IPS-18a (cell line): ENCODE measurements around the gene CPEB4.
A peak's percentile ranks its signal among the peaks of the same experiment; 100 is the strongest.

Experiments used
- H3K27ac ChIP-seq: one replicate; pipeline ENCODE4 v1.5.1; 2013; ENCODE audit warnings: low read length
- H3K27me3 ChIP-seq: one replicate; pipeline ENCODE4 v1.6.1; 2013; ENCODE audit warnings: mild to moderate bottlenecking, low read length; ENCODE audit not compliant: control insufficient read depth, insufficient read depth
- H3K36me3 ChIP-seq: one replicate; pipeline ENCODE4 v1.6.1; 2013; ENCODE audit warnings: low read depth, low read length; ENCODE audit not compliant: control insufficient read depth
- H3K4me1 ChIP-seq: one replicate; pipeline ENCODE4 v1.6.1; 2013; ENCODE audit warnings: low read depth, low read length; ENCODE audit not compliant: control insufficient read depth
- H3K4me3 ChIP-seq: one replicate; pipeline ENCODE4 v1.5.1; 2013; ENCODE audit warnings: low read length
- H3K9ac ChIP-seq: one replicate; pipeline ENCODE4 v1.6.1; 2013; ENCODE audit warnings: mild to moderate bottlenecking, low read length, moderate library complexity
- H3K9me3 ChIP-seq: one replicate; pipeline ENCODE4 v1.6.1; 2013; ENCODE audit warnings: low read depth, low read length; ENCODE audit not compliant: control insufficient read depth

CPEB4 gene

DNA sequence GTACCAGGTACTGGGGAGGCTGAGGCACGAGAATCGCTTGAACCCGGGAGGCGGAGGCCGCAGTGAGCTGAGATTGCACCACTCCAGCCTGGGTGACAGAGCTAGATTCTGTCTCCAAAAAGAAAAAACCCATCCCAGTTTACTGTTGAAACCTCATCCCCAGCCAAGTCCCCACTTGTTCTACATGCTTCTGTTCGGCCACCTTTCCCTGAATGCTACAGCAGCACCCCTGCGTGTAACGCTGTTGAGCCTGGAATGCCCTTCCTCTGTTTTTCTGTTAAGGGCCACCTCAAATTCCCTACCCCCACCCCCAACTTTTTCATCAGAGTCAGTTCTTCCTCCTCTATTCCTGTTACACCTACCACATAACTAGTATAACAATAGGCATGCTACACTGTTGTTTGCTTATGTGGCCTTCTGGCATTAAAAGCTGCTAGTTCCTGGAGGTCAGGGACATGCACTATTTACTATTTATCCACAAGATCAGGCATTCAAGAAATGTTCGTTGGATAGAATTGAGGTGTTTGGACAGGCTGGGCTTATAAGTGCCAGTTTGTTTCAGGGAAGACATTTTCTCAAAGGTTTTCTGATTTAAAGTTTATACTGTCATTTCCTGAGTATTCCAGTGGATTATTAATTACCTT, 53.7 kb downstream of the CPEB4 start:
- H3K9me3 ChIP-seq: no peaks in the 10 kb centered on the region
- peaks cover 39% of the 10 kb centered on the region for H3K4me1 ChIP-seq
- peaks cover 5% of the 10 kb centered on the region for H3K36me3 ChIP-seq
- H3K27ac ChIP-seq: peak overlapping the region; percentile 70
- peak overlapping the region; percentile 26 for H3K4me3 ChIP-seq
- no peaks in the 10 kb centered on the region for H3K27me3 ChIP-seq
- H3K9ac ChIP-seq: peak overlapping the region; percentile 32

DNA sequence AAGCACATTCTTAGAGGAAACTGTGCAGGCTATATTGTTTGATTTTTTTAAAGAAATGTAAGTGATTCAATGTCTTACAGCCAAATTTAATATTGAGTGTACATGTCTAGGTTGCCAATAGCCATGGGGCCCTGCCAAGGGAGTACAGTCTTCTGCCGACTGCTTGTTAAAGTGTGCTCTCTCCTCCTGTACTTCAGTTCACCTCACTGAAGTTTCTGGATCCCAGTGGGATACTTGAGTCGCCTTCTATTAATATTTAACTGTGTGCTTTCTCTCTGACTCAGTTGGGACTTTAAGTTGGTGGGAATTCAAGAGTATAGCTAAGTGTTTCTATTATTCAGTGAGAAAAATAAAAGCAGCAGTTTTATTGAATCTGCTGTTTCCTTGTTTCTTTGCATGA, 56.4 kb downstream of the CPEB4 start:
- H3K4me1 ChIP-seq: peaks cover 39% of the 10 kb centered on the region
- no peak overlapping the region for H3K4me3 ChIP-seq
- H3K9me3 ChIP-seq: no peaks in the 10 kb centered on the region
- H3K36me3 ChIP-seq: peaks cover 5% of the 10 kb centered on the region
- H3K27me3 ChIP-seq: no peaks in the 10 kb centered on the region
- no peak overlapping the region for H3K9ac ChIP-seq
- H3K27ac ChIP-seq: no peak overlapping the region

DNA sequence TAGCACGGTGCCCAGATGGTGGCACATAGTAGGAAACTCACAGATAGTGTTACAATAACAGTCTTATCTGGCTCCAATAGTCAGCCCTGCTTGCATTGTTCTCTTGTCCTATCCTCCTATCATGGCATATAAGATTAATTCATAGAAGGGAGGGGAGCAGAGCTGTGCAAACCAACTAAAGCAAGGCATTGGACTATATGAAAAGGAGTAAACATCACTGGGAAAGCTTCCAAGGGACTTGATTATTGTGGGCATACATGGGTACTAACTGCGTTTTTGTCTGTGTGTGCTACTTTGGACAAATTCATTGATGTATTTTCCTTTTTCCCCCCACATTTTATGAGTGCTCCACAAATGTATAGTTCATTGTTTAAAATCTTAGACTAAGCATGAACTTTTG, 57.0 kb downstream of the CPEB4 start:
- H3K4me3 ChIP-seq: no peak overlapping the region
- no peaks in the 10 kb centered on the region for H3K27me3 ChIP-seq
- H3K4me1 ChIP-seq: peaks cover 39% of the 10 kb centered on the region
- H3K27ac ChIP-seq: no peak overlapping the region
- no peaks in the 10 kb centered on the region for H3K9me3 ChIP-seq
- H3K9ac ChIP-seq: no peak overlapping the region
- H3K36me3 ChIP-seq: peaks cover 9% of the 10 kb centered on the region

DNA sequence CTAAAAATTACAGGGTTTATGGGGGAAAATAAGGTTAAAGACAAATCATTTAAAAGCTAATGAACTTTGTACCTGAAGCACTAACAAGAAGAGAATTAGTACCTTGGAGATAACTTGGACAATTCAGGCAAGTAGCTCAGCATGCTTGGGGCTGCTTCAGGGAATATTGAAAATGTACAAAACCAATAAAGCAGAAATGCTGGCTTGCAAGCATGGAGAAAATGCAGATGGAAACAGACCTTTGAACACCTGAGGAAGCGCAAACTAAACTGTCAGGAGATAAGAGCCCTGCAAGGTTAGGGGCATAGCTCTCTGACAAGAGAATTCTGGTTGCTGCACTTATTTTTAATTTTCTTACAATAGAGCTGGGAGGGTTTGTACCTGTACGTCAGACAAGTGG, 58.2 kb downstream of the CPEB4 start:
- Histone ChIP-seq H3K9ac (no peak overlapping the region), H3K4me3 (no peak overlapping the region), H3K27ac (no peak overlapping the region), H3K36me3 (peaks cover 13% of the 10 kb centered on the region), H3K4me1 (peaks cover 28% of the 10 kb centered on the region), H3K27me3 (no peaks in the 10 kb centered on the region), H3K9me3 (no peaks in the 10 kb centered on the region)

DNA sequence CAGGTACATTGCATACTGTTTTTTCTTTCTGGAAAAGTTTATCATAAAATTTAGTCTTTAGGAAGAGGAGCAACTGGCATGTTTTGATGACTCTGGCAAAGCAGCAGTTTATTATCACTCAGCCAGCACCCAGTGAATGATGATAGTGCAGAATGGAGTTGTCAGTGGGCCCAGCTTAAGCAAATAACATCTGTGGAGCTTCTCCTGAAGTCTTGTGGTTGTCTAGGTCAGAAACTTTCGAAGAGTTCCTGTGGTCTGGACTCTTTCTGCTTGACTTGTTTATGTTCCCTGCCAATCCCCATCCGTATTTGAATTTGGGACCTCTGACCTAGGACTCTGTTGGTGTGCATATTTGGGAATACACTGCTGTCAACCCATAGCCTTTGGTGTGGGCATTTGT, 62.7 kb downstream of the CPEB4 start:
- H3K36me3 ChIP-seq: peaks cover 37% of the 10 kb centered on the region
- H3K4me1 ChIP-seq: no peaks in the 10 kb centered on the region
- no peak overlapping the region for H3K9ac ChIP-seq
- H3K9me3 ChIP-seq: no peaks in the 10 kb centered on the region
- H3K27me3 ChIP-seq: no peaks in the 10 kb centered on the region
- H3K4me3 ChIP-seq: no peak overlapping the region
- H3K27ac ChIP-seq: no peak overlapping the region

DNA sequence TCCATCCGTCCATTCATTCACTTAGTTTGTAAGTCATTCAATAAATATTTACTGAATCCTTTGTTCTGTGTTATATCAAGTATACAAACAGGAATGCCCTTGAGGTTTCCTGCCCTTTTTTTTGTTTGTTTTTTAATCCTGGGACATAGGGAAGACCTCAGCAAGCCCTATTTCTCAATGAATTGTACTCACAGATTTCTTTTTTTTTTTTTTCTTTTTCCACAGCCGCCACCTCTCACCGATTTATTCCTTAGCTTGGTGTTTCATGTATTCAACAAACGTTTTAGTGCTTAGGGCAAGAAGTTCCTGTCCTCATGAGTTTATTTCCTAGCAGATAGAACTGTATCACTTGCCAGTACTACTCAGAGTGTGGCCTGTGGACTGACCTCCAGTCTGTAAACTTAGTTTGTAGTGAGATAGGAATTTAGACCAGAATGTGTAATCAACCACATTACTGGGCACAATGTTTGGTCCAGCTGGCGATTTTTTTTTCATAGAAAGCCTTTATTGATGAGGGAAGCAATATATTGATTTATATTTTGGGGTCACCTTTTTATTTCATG, 65.5 kb downstream of the CPEB4 start:
- Histone ChIP-seq H3K9me3 (no peaks in the 10 kb centered on the region), H3K27me3 (no peaks in the 10 kb centered on the region), H3K4me1 (peaks cover 3% of the 10 kb centered on the region), H3K4me3 (no peak overlapping the region), H3K9ac (no peak overlapping the region), H3K36me3 (peaks cover 32% of the 10 kb centered on the region), H3K27ac (no peak overlapping the region)

DNA sequence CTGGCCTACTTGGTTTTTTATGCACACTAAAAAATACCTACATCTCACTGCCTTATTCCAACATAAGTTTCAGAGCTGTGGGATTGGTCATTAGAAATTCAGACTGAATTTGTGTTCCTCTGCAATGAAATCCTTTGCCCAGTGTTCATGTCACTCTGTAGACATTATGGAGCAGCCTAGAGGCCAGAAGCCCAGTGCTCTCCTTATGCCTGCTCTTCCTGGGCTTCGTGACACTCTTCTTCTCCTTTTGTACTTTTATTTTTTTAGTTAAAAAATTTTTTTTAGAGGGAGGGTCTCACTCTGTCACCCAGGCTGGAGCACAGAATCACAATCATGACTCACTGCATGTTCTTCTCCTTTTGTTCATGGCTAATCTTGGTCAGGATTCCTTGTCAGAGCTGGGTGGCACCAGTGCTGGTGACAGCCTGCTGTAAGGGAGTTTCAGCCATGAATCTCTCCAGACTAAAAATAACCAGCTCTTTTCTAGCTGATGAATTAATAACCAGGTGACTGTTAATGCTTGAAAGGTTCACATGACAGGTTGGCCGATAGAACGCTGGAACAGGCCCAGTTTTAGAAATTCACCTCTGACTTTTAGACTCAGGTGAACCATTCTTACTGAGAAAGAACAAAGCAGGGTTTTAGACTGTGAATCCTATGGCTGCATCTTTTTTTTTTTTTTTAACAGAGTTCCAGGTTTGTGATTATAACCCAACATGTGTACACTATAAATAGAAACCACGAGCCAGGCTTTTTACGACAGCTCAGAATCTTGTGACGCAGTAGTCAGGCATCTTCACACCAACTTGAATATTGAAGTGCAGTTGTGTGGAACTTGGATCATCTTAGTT, 66.7 kb downstream of the CPEB4 start:
- Histone ChIP-seq H3K27ac (no peak overlapping the region), H3K36me3 (peaks cover 30% of the 10 kb centered on the region), H3K4me3 (no peak overlapping the region), H3K9me3 (no peaks in the 10 kb centered on the region), H3K27me3 (no peaks in the 10 kb centered on the region), H3K4me1 (peaks cover 3% of the 10 kb centered on the region), H3K9ac (no peak overlapping the region)

DNA sequence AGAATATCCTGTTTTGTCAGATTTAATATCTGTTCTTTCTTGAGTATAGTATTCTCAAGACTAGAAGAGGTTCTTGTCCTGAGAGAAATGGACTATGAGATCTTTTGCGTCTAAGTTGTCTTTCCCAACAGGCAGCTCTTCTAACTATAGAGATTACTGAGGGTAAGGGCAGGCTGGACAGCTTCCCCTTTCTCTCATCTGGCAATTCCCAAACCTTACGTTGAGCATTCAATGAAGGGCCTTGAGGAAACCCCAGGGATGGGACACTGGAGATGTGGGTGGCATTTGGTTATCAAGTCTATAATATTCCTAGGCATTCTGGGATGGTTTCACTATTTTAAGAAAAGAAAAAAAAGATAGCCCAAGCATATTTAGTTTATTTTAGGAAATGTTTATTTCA, 72.8 kb downstream of the CPEB4 start:
- no peak overlapping the region for H3K27ac ChIP-seq
- no peaks in the 10 kb centered on the region for H3K9me3 ChIP-seq
- H3K9ac ChIP-seq: no peak overlapping the region
- peaks cover 23% of the 10 kb centered on the region for H3K4me1 ChIP-seq
- H3K27me3 ChIP-seq: no peaks in the 10 kb centered on the region
- no peaks in the 10 kb centered on the region for H3K36me3 ChIP-seq
- no peak overlapping the region for H3K4me3 ChIP-seq

DNA sequence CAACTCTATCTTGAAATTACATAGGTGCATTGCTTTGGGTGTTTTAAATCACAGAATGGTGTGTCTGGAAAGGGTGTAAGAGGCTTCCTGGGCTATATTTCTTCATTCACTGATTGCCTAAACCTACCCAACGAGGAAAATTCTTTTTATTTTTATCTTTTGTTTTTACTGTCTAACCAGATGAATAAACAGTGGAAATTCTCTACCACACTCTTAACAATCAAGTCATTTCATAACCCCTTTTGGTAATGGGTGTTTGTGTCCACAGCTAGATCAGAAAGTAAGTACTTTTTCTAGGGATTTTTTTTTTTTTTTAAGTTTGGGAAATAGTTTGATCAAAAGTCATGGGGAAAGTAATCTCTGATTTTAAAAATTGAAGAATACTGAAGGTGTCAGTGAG, 73.3 kb downstream of the CPEB4 start:
- Histone ChIP-seq H3K36me3 (no peaks in the 10 kb centered on the region), H3K27me3 (no peaks in the 10 kb centered on the region), H3K4me3 (no peak overlapping the region), H3K9me3 (no peaks in the 10 kb centered on the region), H3K9ac (no peak overlapping the region), H3K27ac (no peak overlapping the region), H3K4me1 (peaks cover 23% of the 10 kb centered on the region)

DNA sequence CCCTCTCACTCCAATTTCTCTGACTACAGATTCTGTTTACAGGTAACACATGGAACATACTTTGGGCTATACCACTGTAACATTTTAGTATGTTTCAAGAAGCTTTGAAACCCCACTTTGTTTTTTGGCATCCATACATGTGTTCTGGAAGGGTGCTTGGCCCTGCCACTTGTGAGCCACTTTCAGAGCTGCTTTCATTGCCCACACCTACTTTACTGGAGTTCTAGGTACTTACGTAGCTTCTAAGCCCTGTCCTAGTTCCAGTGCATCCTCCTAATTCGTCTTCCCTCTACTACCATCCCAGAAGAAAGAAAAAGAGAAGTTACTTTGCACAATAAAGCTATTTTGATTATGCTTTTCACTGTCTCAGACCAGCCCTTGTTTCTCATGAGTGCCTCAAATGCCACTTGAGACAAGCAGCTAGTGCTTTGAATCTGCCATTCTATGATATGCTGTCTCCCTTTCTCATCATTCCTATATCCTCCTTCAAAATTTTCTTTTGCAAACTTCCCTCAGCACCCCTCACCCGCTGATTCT, 74.4 kb downstream of the CPEB4 start:
- Histone ChIP-seq H3K36me3 (no peaks in the 10 kb centered on the region), H3K27ac (no peak overlapping the region), H3K9ac (no peak overlapping the region)

DNA sequence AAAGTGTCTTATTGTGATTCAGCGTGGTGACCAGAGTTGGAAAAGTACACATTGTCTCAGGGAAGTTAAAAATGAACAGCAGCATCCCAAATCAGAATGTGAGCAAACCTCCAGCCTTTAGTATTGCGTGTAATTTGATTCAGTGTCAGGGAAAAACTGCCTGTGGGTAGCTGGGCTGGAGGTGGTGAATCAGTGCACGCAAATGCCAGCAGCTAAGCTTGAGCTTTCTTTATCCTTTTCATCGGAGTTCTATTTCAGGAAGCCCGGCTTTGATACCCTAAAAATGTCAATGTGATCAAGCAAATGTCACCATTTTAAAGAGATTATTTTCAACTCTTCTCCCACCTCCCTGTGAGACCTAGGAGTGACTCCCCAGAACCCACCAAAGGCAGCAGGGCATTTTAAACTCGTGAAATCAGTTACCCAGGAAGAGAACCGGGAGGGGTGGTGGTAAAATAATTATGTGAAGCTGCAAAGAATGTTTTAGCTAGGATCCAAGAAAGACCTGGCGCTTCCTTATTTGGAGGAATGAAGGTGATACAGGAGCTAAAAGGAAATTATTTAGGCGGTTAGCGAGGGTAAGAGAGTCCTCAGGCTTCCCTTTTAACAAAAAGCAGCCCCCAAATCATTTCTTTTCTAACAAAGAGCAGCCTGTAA, 75.2 kb downstream of the CPEB4 start:
- H3K4me1 ChIP-seq: peaks cover 25% of the 10 kb centered on the region
- H3K9me3 ChIP-seq: no peaks in the 10 kb centered on the region
- no peaks in the 10 kb centered on the region for H3K36me3 ChIP-seq
- peak overlapping the region; percentile 74 for H3K9ac ChIP-seq
- H3K27ac ChIP-seq: peak overlapping the region; percentile 84
- H3K4me3 ChIP-seq: peak overlapping the region; percentile 30
- no peaks in the 10 kb centered on the region for H3K27me3 ChIP-seq

More for the DNA sequence above, 74.4 kb downstream of the CPEB4 start:
- H3K4me3 ChIP-seq: no peak overlapping the region
- no peaks in the 10 kb centered on the region for H3K27me3 ChIP-seq
- peaks cover 23% of the 10 kb centered on the region for H3K4me1 ChIP-seq
- H3K9me3 ChIP-seq: no peaks in the 10 kb centered on the region
